Measurements from ENCODE around the gene ZFP14.

The ZFP14 gene
- total RNA-seq = 5.3 to 19.6 reads per million in 2 donors

GRCh38 chr19:36378625-36379509, at the start of gene ZFP14:
Gene ZFP14 (minus strand): TSS chr19:36379201. CDS start chr19:36367892, 11,309 bp downstream.
- DNase-seq = peak; percentile 88 to 97 (median 92)

GRCh38 chr19:36423925-36424324, 44.9 kb upstream of the ZFP14 start:
- no peak for DNase-seq

GRCh38 chr19:36421749-36422481, 42.9 kb upstream of the ZFP14 start:
- DNase-seq = no peak

GRCh38 chr19:36420961-36421748, 42.2 kb upstream of the ZFP14 start:
- no peak for DNase-seq

GRCh38 chr19:36418287-36419001, 39.4 kb upstream of the ZFP14 start, which contains the start of gene ZFP82:
Gene ZFP82 (minus strand): TSS chr19:36418644. CDS start chr19:36409789, 8,855 bp downstream.
- peak; percentile 46 to 89 (median 63) for DNase-seq

GRCh38 chr19:36417752-36418286, 38.8 kb upstream of the ZFP14 start:
- DNase-seq = no peak

GRCh38 chr19:36409841-36410240, 30.8 kb upstream of the ZFP14 start:
- no peak for DNase-seq

- DNase-seq = no peak
Observed at GRCh38 chr19:36408101-36408500, 29.1 kb upstream of the ZFP14 start.

GRCh38 chr19:36404498-36404897, 25.5 kb upstream of the ZFP14 start:
- DNase-seq = no peak

- DNase-seq = no peak
Observed at GRCh38 chr19:36401475-36401874, 22.5 kb upstream of the ZFP14 start.

- DNase-seq = no peak
Observed at GRCh38 chr19:36398571-36398970, 19.6 kb upstream of the ZFP14 start.

- DNase-seq = no peak
Observed at GRCh38 chr19:36392916-36393673, 14.1 kb upstream of the ZFP14 start.

GRCh38 chr19:36379510-36379819, 464 bp upstream of the ZFP14 start:
- DNase-seq = no peak

- no peak for DNase-seq
Observed at GRCh38 chr19:36377541-36378178, 1.3 kb downstream of the ZFP14 start.

GRCh38 chr19:36373638-36374156, 5.3 kb downstream of the ZFP14 start:
- DNase-seq = no peak

GRCh38 chr19:36371886-36372285, 7.1 kb downstream of the ZFP14 start:
- DNase-seq = no peak

- DNase-seq = no peak
Observed at GRCh38 chr19:36363845-36364244, 15.2 kb downstream of the ZFP14 start.

- DNase-seq = no peak
Observed at GRCh38 chr19:36340786-36341372, 38.1 kb downstream of the ZFP14 start.

- peak; percentile 37 to 80 (median 45) for DNase-seq
Observed at GRCh38 chr19:36331353-36332228, 47.4 kb downstream of the ZFP14 start.
